H1 (cell line): Measurements from ENCODE around the gene RNASE4. TPM values are rescaled to one million over a fixed set of nuclear protein-coding genes. Genes with fewer than 3 reads are reported as not detected.

ENCODE experiments used
- CTCF ChIA-PET: fragments of 300-600 bp; sonication (Branson Sonifier 250); formaldehyde crosslinking; loops from one replicate; lab custom pipeline; 2021; ENCODE audit not compliant: partially characterized antibody; lab: Charles Lee
- POLR2A ChIA-PET: fragments of 300-600 bp; sonication (Branson Sonifier 250); formaldehyde crosslinking; loops from one replicate; lab custom pipeline; 2021; ENCODE audit warnings: inconsistent platforms; ENCODE audit not compliant: partially characterized antibody; lab: Charles Lee
- DNase-seq, 2 experiments: peaks; one replicate each; pipeline versions ENCODE4 v3.0.0 to v3.0.0-alpha.2; 2010 to 2022; ENCODE audit warnings: low spot score in 2 of 2, low read depth in 1 of 2, mixed read lengths in 1 of 2
- FAIRE-seq: peaks from 2 replicates; lab custom pipeline; 2011; peaks lifted over from hg19 to GRCh38; lab: Jason Lieb, UNC
- H2AFZ ChIP-seq: 2 replicates; pipeline ENCODE4 v1.8.1; 2012; ENCODE audit warnings: low read length, inconsistent platforms
- H2AK5ac ChIP-seq: 2 replicates; pipeline ENCODE4 v1.6.1; 2013; ENCODE audit warnings: low read depth, low read length
- H2BK120ac ChIP-seq: replicated peaks from 2 replicates; pipeline ENCODE3; 2013; ENCODE audit warnings: low read depth, low read length, inconsistent platforms
- H2BK12ac ChIP-seq: 2 replicates; pipeline ENCODE4 v1.6.1; 2013; ENCODE audit warnings: low read depth, low read length
- H2BK15ac ChIP-seq: 2 replicates; pipeline ENCODE4 v1.6.1; 2013; ENCODE audit warnings: low read length
- H2BK20ac ChIP-seq: 2 replicates; pipeline ENCODE4 v1.6.1; 2013; ENCODE audit warnings: low read length
- H2BK5ac ChIP-seq: 2 replicates; pipeline ENCODE4 v1.6.1; 2013; ENCODE audit warnings: low read depth, low read length
- H3K14ac ChIP-seq: 2 replicates; pipeline ENCODE4 v1.6.1; 2013; ENCODE audit warnings: inconsistent platforms; ENCODE audit not compliant: insufficient read length
- H3K18ac ChIP-seq: 2 replicates; pipeline ENCODE4 v1.6.1; 2013; ENCODE audit warnings: low read length; ENCODE audit errors: extremely low read depth
- H3K23ac ChIP-seq: 2 replicates; pipeline ENCODE4 v1.6.1; 2013; ENCODE audit warnings: inconsistent platforms; ENCODE audit not compliant: insufficient read length
- H3K23me2 ChIP-seq: 2 replicates; pipeline ENCODE4 v1.6.1; 2013; ENCODE audit warnings: low read depth, low read length
- H3K27ac ChIP-seq: 2 replicates; pipeline ENCODE4 v1.6.1; 2011; ENCODE audit warnings: low read depth, low read length, inconsistent platforms
- H3K27me3 ChIP-seq, 4 experiments: replicated peaks in 1 of 4; 1 replicate in 1 of 4; 2 replicates in 3 of 4; pipeline versions ENCODE4 v1.6.1 to v1.8.1; 2011 to 2013; ENCODE audit warnings: low read length in 3 of 4, mild to moderate bottlenecking in 3 of 4, inconsistent platforms in 2 of 4, mixed read lengths in 2 of 4, moderate library complexity in 1 of 4; ENCODE audit not compliant: control insufficient read depth in 3 of 4, insufficient read depth in 3 of 4; ENCODE audit errors: extremely low read depth in 1 of 4
- H3K36me3 ChIP-seq, 4 experiments: 2 replicates each; pipeline versions ENCODE4 v1.6.1 to v1.8.1; 2011 to 2013; ENCODE audit warnings: mild to moderate bottlenecking in 4 of 4, low read length in 3 of 4, moderate library complexity in 2 of 4, control low read depth in 1 of 4, inconsistent platforms in 1 of 4; ENCODE audit not compliant: insufficient read depth in 4 of 4, control insufficient read depth in 2 of 4
- H3K4ac ChIP-seq: replicated peaks from 2 replicates; pipeline ENCODE3; 2013; ENCODE audit warnings: low read length, low read depth, mixed read lengths, inconsistent platforms; ENCODE audit not compliant: insufficient read length
- H3K4me1 ChIP-seq, 4 experiments: replicated peaks in 1 of 4; 1 replicate in 1 of 4; 2 replicates in 3 of 4; pipeline versions ENCODE4 v1.6.1 to v1.8.1; 2011 to 2013; ENCODE audit warnings: low read length in 3 of 4, inconsistent platforms in 2 of 4, mixed read lengths in 1 of 4; ENCODE audit not compliant: insufficient read depth in 4 of 4, control insufficient read depth in 3 of 4
- H3K4me2 ChIP-seq, 2 experiments: 2 replicates each; pipeline versions ENCODE4 v1.6.1 to v1.8.1; 2011 to 2013; ENCODE audit warnings: low read depth in 2 of 2, low read length in 2 of 2, control low read depth in 1 of 2, inconsistent platforms in 1 of 2, mild to moderate bottlenecking in 1 of 2; ENCODE audit not compliant: insufficient read depth in 1 of 2
- H3K4me3 ChIP-seq, 4 experiments: fragments of 200-600, 300-600 bp in 1 of 4; sonication (generic), shearing (Covaris generic), sonication (Bioruptor Twin) in 1 of 4; 2 replicates each; pipeline versions ENCODE4 v1.5.1 to v1.8.1; 2011 to 2016; ENCODE audit warnings: low read length in 4 of 4, low read depth in 3 of 4, control low read depth in 2 of 4, inconsistent platforms in 2 of 4, mild to moderate bottlenecking in 2 of 4, mixed read lengths in 1 of 4, moderate library complexity in 1 of 4; ENCODE audit not compliant: insufficient read depth in 2 of 4; ENCODE audit errors: extremely low read depth in 1 of 4
- H3K56ac ChIP-seq: replicated peaks from 2 replicates; pipeline ENCODE3; 2013; ENCODE audit warnings: low read depth, mild to moderate bottlenecking, mixed read lengths, low read length, inconsistent platforms; ENCODE audit not compliant: insufficient read length
- H3K79me1 ChIP-seq: 2 replicates; pipeline ENCODE4 v1.6.1; 2013; ENCODE audit warnings: low read depth, low read length, control low read depth
- H3K79me2 ChIP-seq, 2 experiments: 2 replicates each; pipeline versions ENCODE4 v1.6.1 to v1.8.1; 2012 to 2013; ENCODE audit warnings: low read length in 2 of 2, mild to moderate bottlenecking in 2 of 2, inconsistent platforms in 1 of 2; ENCODE audit not compliant: insufficient read depth in 2 of 2, control insufficient read depth in 1 of 2
- H3K9ac ChIP-seq, 4 experiments: replicated peaks in 1 of 4; 1 replicate in 1 of 4; 2 replicates in 3 of 4; pipeline versions ENCODE4 v1.6.1 to v1.8.1; 2011 to 2013; ENCODE audit warnings: low read depth in 3 of 4, low read length in 3 of 4, control low read depth in 2 of 4, mild to moderate bottlenecking in 2 of 4, moderate library complexity in 2 of 4, inconsistent platforms in 1 of 4; ENCODE audit errors: extremely low read depth in 1 of 4
- H3K9me3 ChIP-seq, 2 experiments: 2 replicates each; pipeline versions ENCODE4 v1.6.1 to v1.8.1; 2012 to 2013; ENCODE audit warnings: mild to moderate bottlenecking in 2 of 2, moderate library complexity in 2 of 2, control low read depth in 1 of 2, inconsistent platforms in 1 of 2, low read depth in 1 of 2, low read length in 1 of 2, mixed read lengths in 1 of 2; ENCODE audit not compliant: insufficient read depth in 2 of 2
- H4K20me1 ChIP-seq, 2 experiments: replicated peaks in 1 of 2; 2 replicates each; pipeline versions ENCODE3 to v1.8.1; 2011 to 2013; ENCODE audit warnings: inconsistent platforms in 2 of 2, low read length in 2 of 2, mild to moderate bottlenecking in 1 of 2; ENCODE audit not compliant: insufficient read depth in 2 of 2, control insufficient read depth in 1 of 2
- H4K5ac ChIP-seq: 2 replicates; pipeline ENCODE4 v1.6.1; 2013; ENCODE audit warnings: low read length, low read depth, mixed read lengths, inconsistent platforms; ENCODE audit not compliant: insufficient read length
- H4K8ac ChIP-seq: 2 replicates; pipeline ENCODE4 v1.8.0; 2013; ENCODE audit warnings: mild to moderate bottlenecking, moderate library complexity, low read length, inconsistent platforms; ENCODE audit not compliant: insufficient read depth; ENCODE audit errors: extremely low read depth
- H4K91ac ChIP-seq: replicated peaks from 2 replicates; pipeline ENCODE3; 2013; ENCODE audit warnings: low read length, mixed read lengths, inconsistent platforms; ENCODE audit not compliant: insufficient read length
- CBX8 ChIP-seq: fragments of 300-800, 300-1000 bp; sonication (generic); IDR thresholded peaks from 2 replicates; pipeline ENCODE4 v1.7.1; 2016; ENCODE audit warnings: low read depth, low read length, borderline replicate concordance
- CREB1 ChIP-seq: IDR thresholded peaks from 2 replicates; pipeline ENCODE4 v1.6.1; 2012; ENCODE audit warnings: inconsistent platforms
- FOSL1 ChIP-seq: IDR thresholded peaks from 2 replicates; pipeline ENCODE4 v1.6.1; 2011; ENCODE audit warnings: mild to moderate bottlenecking, low read depth, low read length, moderate library complexity; ENCODE audit not compliant: insufficient read depth
- JUND ChIP-seq: IDR thresholded peaks from 2 replicates; pipeline ENCODE4 v1.6.1; 2011; ENCODE audit warnings: mild to moderate bottlenecking, improper control_type of control experiment, low read length
- KDM4A ChIP-seq: IDR thresholded peaks from one replicate; pipeline ENCODE4 v1.7.1; 2012; ENCODE audit warnings: low read depth, mild to moderate bottlenecking, moderate library complexity, low read length, inconsistent platforms; ENCODE audit not compliant: severe bottlenecking
- KDM5A ChIP-seq: fragments of 200-600 bp; IDR thresholded peaks from 2 replicates; pipeline ENCODE4 v1.7.1; 2012; ENCODE audit warnings: mild to moderate bottlenecking, low read length, inconsistent platforms, mixed read lengths
- NANOG ChIP-seq: IDR thresholded peaks from 2 replicates; pipeline ENCODE4 v1.6.1; 2011; ENCODE audit warnings: low read length, low read depth, mild to moderate bottlenecking, inconsistent platforms; ENCODE audit not compliant: insufficient read depth, poor library complexity, severe bottlenecking
- SIN3A ChIP-seq, 2 experiments: IDR thresholded peaks in 1 of 2; conservative IDR thresholded peaks in 1 of 2; 2 replicates each; pipeline ENCODE4 v1.6.1; 2011 to 2012; ENCODE audit warnings: low read length in 2 of 2, improper control_type of control experiment in 1 of 2, low read depth in 1 of 2, mild to moderate bottlenecking in 1 of 2
- SP1 ChIP-seq: IDR thresholded peaks from 2 replicates; pipeline ENCODE4 v1.6.1; 2011; ENCODE audit warnings: low read depth, low read length
- SP4 ChIP-seq: IDR thresholded peaks from 2 replicates; pipeline ENCODE4 v1.6.1; 2012; ENCODE audit warnings: low read length, inconsistent platforms
- TAF7 ChIP-seq: optimal IDR thresholded peaks from 2 replicates; pipeline ENCODE3; 2011; ENCODE audit warnings: low read depth, mild to moderate bottlenecking, inconsistent platforms, low read length, moderate library complexity, borderline replicate concordance
- TEAD4 ChIP-seq: IDR thresholded peaks from 2 replicates; pipeline ENCODE4 v1.6.1; 2012; ENCODE audit warnings: low read depth, low read length, inconsistent platforms, mixed read lengths
- polyA plus RNA-seq, 7 experiments: library from polyadenylated mRNA; depleted of rRNA in 3 of 7; stranded (reverse) in 5 of 7; unstranded in 2 of 7; fragments of >200 nt in 5 of 7; fragments of 200-250 nt in 2 of 7; gene quantifications; 1 replicate in 5 of 7; 2 replicates in 1 of 7; 4 replicates in 1 of 7; pipeline versions ENCODE4 v1.2.1 to v1.2.3, GENCODE V29; 2011 to 2013; ENCODE audit warnings: missing spikeins in 2 of 7, mixed read lengths in 2 of 7
- total RNA-seq: library from RNA; stranded (reverse); fragmentation: NEBNext Ultra II Directional; extraction: Animal tissue kit (Norgen Biotek cat#: 25700); gene quantifications from 2 replicates; pipeline ENCODE4 v1.2.1, GENCODE V29; 2021
- TF ChIP-seq, protein P1 (sequence below), 3 experiments: IDR thresholded peaks; 1 replicate in 2 of 3; 2 replicates in 1 of 3; pipeline versions ENCODE4 v1.5.1 to v1.6.1; 2011; ENCODE audit warnings: low read length in 3 of 3, mild to moderate bottlenecking in 3 of 3, inconsistent platforms in 2 of 3, low read depth in 1 of 3, moderate library complexity in 1 of 3; ENCODE audit not compliant: insufficient read depth in 1 of 3; ENCODE audit errors: control extremely low read depth in 1 of 3

RNASE4 gene
- total and polyA plus RNA-seq, 2 of the 8 experiments (the other 6 are each of a cell fraction or from before 2014, with no cell fraction given) = 0.61 to 3.5 TPM

DNA sequence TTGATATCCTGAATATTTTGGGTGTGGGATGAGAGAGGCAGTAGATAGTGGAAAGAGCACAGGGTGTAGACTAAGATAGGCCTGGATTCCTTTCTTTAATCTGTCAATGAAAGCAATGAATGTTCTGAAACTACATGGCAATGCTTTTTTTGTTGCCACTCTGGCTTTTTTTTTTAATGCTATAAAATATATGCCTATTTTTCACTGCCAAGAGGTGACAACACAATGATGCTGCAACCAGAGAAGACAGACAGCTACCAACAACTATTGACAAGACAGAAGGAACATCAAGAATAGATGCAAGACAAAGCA is 13.6 kb downstream of the RNASE4 start:
- H3K9ac ChIP-seq = no peak overlapping the region
- TF ChIP-seq NANOG = no peak
- TF ChIP-seq TAF7 = no peak
- TF ChIP-seq KDM4A = no peak
- no peak for TF ChIP-seq TEAD4
- TF ChIP-seq SIN3A (conservative IDR thresholded peaks at IDR 0.05 in 1 of 2, IDR thresholded peaks at IDR 0.05 in 1 of 2; ENCODE audit: low read depth in 1 of 2, low read length in 2 of 2) = no peak
- TF ChIP-seq CREB1 = no peak
- no peak for TF ChIP-seq FOSL1
- TF ChIP-seq SP4 = no peak
- no peak for TF ChIP-seq JUND
- no peak for TF ChIP-seq SP1
- TF ChIP-seq KDM5A = no peak
- TF ChIP-seq CBX8 = no peak
- TF ChIP-seq, protein P1, sequence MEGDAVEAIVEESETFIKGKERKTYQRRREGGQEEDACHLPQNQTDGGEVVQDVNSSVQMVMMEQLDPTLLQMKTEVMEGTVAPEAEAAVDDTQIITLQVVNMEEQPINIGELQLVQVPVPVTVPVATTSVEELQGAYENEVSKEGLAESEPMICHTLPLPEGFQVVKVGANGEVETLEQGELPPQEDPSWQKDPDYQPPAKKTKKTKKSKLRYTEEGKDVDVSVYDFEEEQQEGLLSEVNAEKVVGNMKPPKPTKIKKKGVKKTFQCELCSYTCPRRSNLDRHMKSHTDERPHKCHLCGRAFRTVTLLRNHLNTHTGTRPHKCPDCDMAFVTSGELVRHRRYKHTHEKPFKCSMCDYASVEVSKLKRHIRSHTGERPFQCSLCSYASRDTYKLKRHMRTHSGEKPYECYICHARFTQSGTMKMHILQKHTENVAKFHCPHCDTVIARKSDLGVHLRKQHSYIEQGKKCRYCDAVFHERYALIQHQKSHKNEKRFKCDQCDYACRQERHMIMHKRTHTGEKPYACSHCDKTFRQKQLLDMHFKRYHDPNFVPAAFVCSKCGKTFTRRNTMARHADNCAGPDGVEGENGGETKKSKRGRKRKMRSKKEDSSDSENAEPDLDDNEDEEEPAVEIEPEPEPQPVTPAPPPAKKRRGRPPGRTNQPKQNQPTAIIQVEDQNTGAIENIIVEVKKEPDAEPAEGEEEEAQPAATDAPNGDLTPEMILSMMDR (IDR thresholded peaks at IDR 0.05; ENCODE audit: control extremely low read depth in 1 of 3, insufficient read depth in 1 of 3, low read depth in 1 of 3, low read length in 3 of 3) = no peak

More for the DNA sequence above, 13.6 kb downstream of the RNASE4 start:
- no peak overlapping the region for H3K27ac ChIP-seq
- H2BK20ac ChIP-seq = no peak overlapping the region
- CTCF ChIA-PET = interaction anchor here (0.7 to 5.5 kb wide), 18 partner anchors 9 to 342 kb away, joined by 3 to 52 read pairs (median 4); partner anchors contain the start of genes NDRG2 and RNASE4
- FAIRE-seq (no peak), DNase-seq (no peak)
- no peak overlapping the region for H4K5ac ChIP-seq
- POLR2A ChIA-PET = interaction anchor here (0.7 kb wide), 1 partner anchor 14 kb away, joined by 3 read pairs; the partner anchor contains the start of gene RNASE4
- H3K23ac ChIP-seq = no peak overlapping the region
- no peak overlapping the region for H2BK12ac ChIP-seq
- H4K91ac ChIP-seq = no peak overlapping the region
- H2BK120ac ChIP-seq = no peak overlapping the region
- H3K4ac ChIP-seq = no peak overlapping the region
- H3K79me2 ChIP-seq = no peaks in the 10 kb centered on the region
- no peak overlapping the region for H2BK15ac ChIP-seq
- H2AK5ac ChIP-seq = no peak overlapping the region
- no peaks in the 10 kb centered on the region; a peak in 1 of 7 replicates for H3K4me1 ChIP-seq
- no peak overlapping the region for H2AFZ ChIP-seq
- H3K56ac ChIP-seq = no peak overlapping the region
- no peak overlapping the region for H3K14ac ChIP-seq
- H3K9me3 ChIP-seq = no peaks in the 10 kb centered on the region
- H3K79me1 ChIP-seq = no peaks in the 10 kb centered on the region; the same call in 1 of the 2 replicates
- no peak overlapping the region for H3K4me2 ChIP-seq
- H4K20me1 ChIP-seq = no peaks in the 10 kb centered on the region
- no peak overlapping the region for H3K4me3 ChIP-seq
- no peak overlapping the region for H2BK5ac ChIP-seq
- H3K36me3 ChIP-seq = no peaks in the 10 kb centered on the region
- no peak overlapping the region for H3K18ac ChIP-seq
- H4K8ac ChIP-seq = no peak overlapping the region
- H3K27me3 ChIP-seq = no peaks in the 10 kb centered on the region
- no peaks in the 10 kb centered on the region for H3K23me2 ChIP-seq
